Measurements from ENCODE around the gene PLCB4.
"Not testable (repeated sequence)": the region's sequence is repeated elsewhere in the genome, so short reads cannot be mapped to it uniquely, and the experiment has no call there.

The PLCB4 gene

GRCh38 chr20:9145142-9145541, 76.3 kb downstream of the PLCB4 start:
- DNase-seq = no peak

GRCh38 chr20:9146649-9147048, 77.8 kb downstream of the PLCB4 start:
- DNase-seq = no peak

GRCh38 chr20:9147547-9148024, 78.7 kb downstream of the PLCB4 start:
- no peak for DNase-seq

GRCh38 chr20:9148291-9148690, 79.4 kb downstream of the PLCB4 start:
- no peak for DNase-seq

- no peak for DNase-seq
Observed at GRCh38 chr20:9149087-9149486, 80.2 kb downstream of the PLCB4 start.

GRCh38 chr20:9149796-9150195, 80.9 kb downstream of the PLCB4 start:
- no peak for DNase-seq

- no peak for DNase-seq
Observed at GRCh38 chr20:9150679-9151078, 81.8 kb downstream of the PLCB4 start.

- not testable (repeated sequence) for DNase-seq
Observed at GRCh38 chr20:9152139-9152538, 83.3 kb downstream of the PLCB4 start.

- DNase-seq = no peak
Observed at GRCh38 chr20:9154464-9155024, 85.7 kb downstream of the PLCB4 start.

GRCh38 chr20:9156529-9157280, 87.8 kb downstream of the PLCB4 start:
- no peak for DNase-seq

GRCh38 chr20:9160331-9160730, 91.4 kb downstream of the PLCB4 start:
- DNase-seq = no peak

GRCh38 chr20:9160757-9161156, 91.9 kb downstream of the PLCB4 start:
- DNase-seq = no peak

GRCh38 chr20:9161311-9161710, 92.4 kb downstream of the PLCB4 start:
- no peak for DNase-seq

- DNase-seq = no peak
Observed at GRCh38 chr20:9163251-9163650, 94.4 kb downstream of the PLCB4 start.

- DNase-seq = no peak
Observed at GRCh38 chr20:9163995-9164394, 95.1 kb downstream of the PLCB4 start.

GRCh38 chr20:9165261-9165660, 96.4 kb downstream of the PLCB4 start:
- no peak for DNase-seq

GRCh38 chr20:9166153-9166780, 97.4 kb downstream of the PLCB4 start:
- DNase-seq = no peak

- DNase-seq = no peak
Observed at GRCh38 chr20:9169409-9169808, 100.5 kb downstream of the PLCB4 start.

- no peak for DNase-seq
Observed at GRCh38 chr20:9172851-9173250, 104.0 kb downstream of the PLCB4 start.

GRCh38 chr20:9177278-9177677, 108.4 kb downstream of the PLCB4 start:
- DNase-seq = no peak

- DNase-seq = no peak
Observed at GRCh38 chr20:9179193-9179802, 110.4 kb downstream of the PLCB4 start.

- DNase-seq = no peak
Observed at GRCh38 chr20:9179867-9180266, 111.0 kb downstream of the PLCB4 start.

- no peak for DNase-seq
Observed at GRCh38 chr20:9180481-9181257, 111.8 kb downstream of the PLCB4 start.

Data from activated effector memory CD4-positive, alpha-beta T cell treated with anti-CD3 and anti-CD28 coated beads, Interleukin-2, amount 50 U/mL, for 16 hours (primary cell).